AG04450 (cell line): Measurements from ENCODE around the gene PECR. TPM values are rescaled to one million over a fixed set of nuclear protein-coding genes. Genes with fewer than 3 reads are reported as not detected.

Source experiments
- CTCF ChIA-PET: fragments of 300-600, 350-600 bp; formaldehyde crosslinking; extraction: SDS; loops from one replicate; lab custom pipeline; 2022; ENCODE audit warnings: antibody characterized with exemption, inconsistent platforms; lab: Charles Lee
- POLR2A ChIA-PET: fragments of 350-600 bp; formaldehyde crosslinking; extraction: SDS; loops from one replicate; lab custom pipeline; 2021; ENCODE audit warnings: antibody characterized with exemption, inconsistent platforms; lab: Yijun Ruan, JAX
- DNase-seq: peaks from one replicate; pipeline ENCODE4 v3.0.0-alpha.2; 2011; ENCODE audit warnings: low read depth, low spot score
- H3K27ac ChIP-seq: one replicate; pipeline ENCODE4 v1.5.1; 2012; ENCODE audit warnings: low read depth, low read length, control low read depth
- H3K27me3 ChIP-seq: one replicate; pipeline ENCODE4 v1.6.0; 2012; ENCODE audit warnings: low read length; ENCODE audit not compliant: control insufficient read depth, insufficient read depth
- H3K4me3 ChIP-seq: 2 replicates; pipeline ENCODE4 v1.5.1; 2011; ENCODE audit warnings: mild to moderate bottlenecking, low read depth, low read length, control low read depth
- H3K9me3 ChIP-seq: 2 replicates; pipeline ENCODE4 v1.5.1; 2012; ENCODE audit warnings: low read length; ENCODE audit not compliant: control insufficient read depth, insufficient read depth
- CTCF ChIP-seq: IDR thresholded peaks from 2 replicates; pipeline ENCODE4 v1.5.1; 2011; ENCODE audit warnings: low read depth, low read length, control low read depth, inconsistent platforms
- polyA plus RNA-seq: library from polyadenylated mRNA; depleted of rRNA; stranded (reverse); fragments of >200 nt; gene quantifications from 2 replicates; pipeline ENCODE4 v1.2.3, GENCODE V29; 2011

PECR gene
- polyA plus RNA-seq, 1 experiment = 16.7 TPM

DNA sequence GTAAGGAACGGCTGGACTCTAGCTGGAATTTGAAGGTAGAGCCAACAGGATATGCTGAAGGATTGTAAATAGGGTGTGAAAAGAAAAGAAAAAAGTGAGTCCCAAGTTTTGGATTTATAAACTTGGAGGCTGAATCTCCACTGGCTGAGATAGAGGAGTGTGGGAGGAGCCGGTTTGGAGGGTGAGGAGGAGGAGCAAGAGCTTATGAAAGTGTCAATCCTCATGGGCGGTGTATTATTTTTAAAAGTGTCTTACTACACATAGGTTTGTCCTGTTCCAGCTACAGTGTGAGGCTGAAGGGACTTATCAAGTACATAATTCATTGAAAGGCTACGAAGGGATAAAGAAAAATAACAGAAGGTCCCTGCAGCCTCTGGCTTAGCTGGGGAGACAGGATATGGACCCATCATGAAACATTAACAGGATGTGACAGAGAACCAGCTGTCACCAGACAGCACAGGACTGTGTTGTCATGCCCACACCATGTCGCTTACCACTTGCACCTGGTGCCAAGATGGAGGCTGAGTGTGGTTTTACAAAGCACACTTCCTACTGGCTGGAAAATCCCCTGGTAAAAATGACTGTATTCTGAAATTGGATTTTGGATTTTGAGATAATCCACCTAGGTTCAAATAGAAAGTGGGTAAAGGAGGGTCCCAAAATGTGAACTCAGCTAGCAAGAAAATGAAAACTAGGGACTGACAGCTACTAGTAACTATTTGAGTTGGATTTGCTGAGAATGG, 65.7 kb downstream of the PECR start:
- POLR2A ChIA-PET = no interaction called here
- Histone ChIP-seq H3K9me3 (no peaks in the 10 kb centered on the region), H3K27me3 (no peaks in the 10 kb centered on the region), H3K27ac (no peak overlapping the region), H3K4me3 (no peak overlapping the region)
- no peak for DNase-seq
- TF ChIP-seq CTCF = no peak
- CTCF ChIA-PET = no interaction called here

- ChIA-PET CTCF (no interaction called here), POLR2A (no interaction called here)
- Histone ChIP-seq H3K4me3 (no peak overlapping the region), H3K27me3 (no peaks in the 10 kb centered on the region), H3K9me3 (no peaks in the 10 kb centered on the region), H3K27ac (no peak overlapping the region)
- no peak for DNase-seq
- no peak for TF ChIP-seq CTCF
Measured at GRCh38 chr2:216014986-216015385, 66.6 kb downstream of the PECR start.

DNA sequence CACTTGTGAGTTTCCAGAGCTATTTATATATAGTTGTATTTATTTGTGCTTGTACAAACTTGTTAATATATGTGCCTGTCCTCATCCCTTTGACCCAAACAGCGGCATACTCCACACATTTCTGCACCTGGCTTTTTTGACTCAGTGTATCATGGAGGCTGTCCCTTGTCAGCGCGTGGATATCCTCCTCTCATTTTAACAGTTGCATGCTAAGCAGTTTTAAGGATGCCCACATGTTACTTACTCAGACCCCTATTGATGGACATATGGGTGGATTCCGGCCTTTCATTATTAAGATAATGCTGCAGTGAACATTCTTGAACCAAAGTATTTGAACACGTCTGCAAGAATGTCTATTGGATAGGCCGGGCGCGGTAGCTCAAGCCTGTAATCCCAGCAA, 67.6 kb downstream of the PECR start:
- Histone ChIP-seq H3K27me3 (no peaks in the 10 kb centered on the region), H3K9me3 (no peaks in the 10 kb centered on the region), H3K27ac (no peak overlapping the region), H3K4me3 (no peak overlapping the region; the same call in 1 of the 2 replicates)
- POLR2A ChIA-PET = no interaction called here
- DNase-seq = no peak
- TF ChIP-seq CTCF = no peak
- CTCF ChIA-PET = interaction anchor here (0.6 to 1.2 kb wide), 7 partner anchors 9 to 603 kb away, joined by 3 to 13 read pairs (median 3); no protein-coding TSS in a partner anchor

DNA sequence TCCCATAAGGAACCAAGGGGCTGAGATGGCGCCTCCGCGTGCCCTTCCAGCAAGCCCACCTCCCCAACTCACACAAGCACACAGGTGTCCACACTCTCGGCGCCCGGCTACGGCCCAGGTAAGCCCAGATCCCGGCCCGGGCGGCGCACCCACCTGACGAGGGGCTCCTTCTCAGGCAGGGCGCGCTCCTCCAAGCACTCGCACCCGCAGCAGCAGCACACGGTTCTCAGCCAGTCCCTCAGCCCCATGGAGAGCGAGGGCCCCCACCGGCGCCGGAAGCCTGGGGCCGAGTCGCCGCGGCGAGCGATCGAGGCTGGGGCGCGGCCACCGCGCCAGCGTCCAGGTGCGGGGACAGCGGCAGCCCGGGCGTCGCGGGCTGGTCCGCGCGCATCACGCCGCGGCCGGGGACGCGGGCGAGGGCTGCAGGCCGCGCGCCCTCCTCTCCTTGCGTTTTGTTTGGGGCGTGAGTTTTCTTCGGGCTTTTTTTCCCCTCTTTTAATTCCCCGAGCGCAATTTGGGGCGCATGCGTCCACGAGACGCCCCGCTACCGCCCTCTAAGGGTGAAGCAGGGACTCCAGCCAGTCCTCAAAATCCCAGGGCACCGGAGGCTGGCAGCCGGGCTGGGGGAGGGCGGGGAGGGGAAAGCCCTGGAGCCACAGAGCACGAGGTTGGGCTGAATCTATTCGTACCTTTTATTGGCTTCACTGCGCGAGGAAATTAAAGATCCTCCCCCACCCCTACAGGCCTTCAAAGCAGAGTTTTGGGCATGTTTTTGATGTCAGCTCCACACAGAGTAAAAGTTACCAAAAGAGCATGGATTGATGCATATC, 68.3 kb downstream of the PECR start, which contains the start of gene MREG:
MREG (minus strand) TSS at position 472 of the 830 bp plus-strand sequence; CDS start at position 248, 224 bp downstream.
- Histone ChIP-seq H3K27me3 (no peaks in the 10 kb centered on the region), H3K9me3 (no peaks in the 10 kb centered on the region), H3K4me3 (peak within 1 kb of the TSS; percentile 68), H3K27ac (peak within 1 kb of the TSS; percentile 25)
- POLR2A ChIA-PET = no interaction called here
- peak; percentile 29 for DNase-seq
- CTCF ChIA-PET = interaction anchor here (0.6 to 2.5 kb wide), 9 partner anchors 9 to 602 kb away, joined by 3 to 13 read pairs (median 3); no protein-coding TSS in a partner anchor
- peak; percentile 80 for TF ChIP-seq CTCF

- CTCF ChIA-PET = interaction anchor here (1.0 to 2.5 kb wide), 3 partner anchors 10 to 27 kb away, joined by 3 to 12 read pairs (median 6); no protein-coding TSS in a partner anchor
Measured at GRCh38 chr2:216012830-216013079, 68.9 kb downstream of the PECR start.

More at GRCh38 chr2:216012830-216013079, 68.9 kb downstream of the PECR start:
- no peaks in the 10 kb centered on the region for H3K27me3 ChIP-seq
- DNase-seq = no peak
- POLR2A ChIA-PET = no interaction called here
- peak overlapping the region; percentile 68 for H3K4me3 ChIP-seq
- no peaks in the 10 kb centered on the region for H3K9me3 ChIP-seq
- H3K27ac ChIP-seq = no peak overlapping the region
- no peak for TF ChIP-seq CTCF
